Panc1 (cell line): ENCODE measurements around the gene ATP2A2.

ENCODE experiments used
- POLR2AphosphoS5 ChIP-seq: IDR thresholded peaks from 2 replicates; pipeline ENCODE4 v1.6.1; 2012; ENCODE audit warnings: mild to moderate bottlenecking, low read depth, low read length, moderate library complexity
- TCF7L2 ChIP-seq: IDR thresholded peaks from 2 replicates; pipeline ENCODE4 v1.6.1; 2011; ENCODE audit warnings: mild to moderate bottlenecking, low read depth, low read length, inconsistent platforms
- TF ChIP-seq, protein P1 (sequence below): fragments of 450-650 bp; IDR thresholded peaks from 2 replicates; pipeline ENCODE4 v1.5.1; 2017; ENCODE audit warnings: mild to moderate bottlenecking

DNA sequence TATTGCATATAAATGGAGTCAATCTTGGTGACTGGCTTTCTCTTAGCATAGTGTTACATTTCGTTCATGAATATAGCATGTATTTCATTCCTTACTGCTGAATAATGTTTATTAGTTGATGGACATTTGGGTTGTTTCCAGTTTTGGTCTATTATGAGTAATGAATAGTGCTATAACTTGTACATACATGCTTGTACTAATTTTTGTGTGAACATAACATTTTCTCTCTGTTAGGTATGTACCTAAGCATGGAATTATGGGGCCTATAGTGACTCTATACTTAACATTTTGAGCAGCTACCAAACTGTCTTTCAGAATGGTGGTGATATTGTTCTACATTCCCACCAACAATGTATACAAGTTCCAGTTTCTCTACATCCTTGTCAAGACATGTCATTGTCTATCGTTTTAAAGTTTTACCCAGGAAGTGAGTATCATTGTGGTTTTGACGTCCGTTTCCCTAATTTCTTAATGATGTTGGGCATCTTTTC lies 23.1 kb downstream of the ATP2A2 start:
- TF ChIP-seq POLR2AphosphoS5 (no peak), TCF7L2 (no peak)
- TF ChIP-seq, protein P1, sequence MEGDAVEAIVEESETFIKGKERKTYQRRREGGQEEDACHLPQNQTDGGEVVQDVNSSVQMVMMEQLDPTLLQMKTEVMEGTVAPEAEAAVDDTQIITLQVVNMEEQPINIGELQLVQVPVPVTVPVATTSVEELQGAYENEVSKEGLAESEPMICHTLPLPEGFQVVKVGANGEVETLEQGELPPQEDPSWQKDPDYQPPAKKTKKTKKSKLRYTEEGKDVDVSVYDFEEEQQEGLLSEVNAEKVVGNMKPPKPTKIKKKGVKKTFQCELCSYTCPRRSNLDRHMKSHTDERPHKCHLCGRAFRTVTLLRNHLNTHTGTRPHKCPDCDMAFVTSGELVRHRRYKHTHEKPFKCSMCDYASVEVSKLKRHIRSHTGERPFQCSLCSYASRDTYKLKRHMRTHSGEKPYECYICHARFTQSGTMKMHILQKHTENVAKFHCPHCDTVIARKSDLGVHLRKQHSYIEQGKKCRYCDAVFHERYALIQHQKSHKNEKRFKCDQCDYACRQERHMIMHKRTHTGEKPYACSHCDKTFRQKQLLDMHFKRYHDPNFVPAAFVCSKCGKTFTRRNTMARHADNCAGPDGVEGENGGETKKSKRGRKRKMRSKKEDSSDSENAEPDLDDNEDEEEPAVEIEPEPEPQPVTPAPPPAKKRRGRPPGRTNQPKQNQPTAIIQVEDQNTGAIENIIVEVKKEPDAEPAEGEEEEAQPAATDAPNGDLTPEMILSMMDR, result no peak
